ENCODE results near the gene ZNF106. TPM values are rescaled to one million over a fixed set of nuclear protein-coding genes. Genes with fewer than 3 reads are reported as not detected.

Gene ZNF106
- total RNA-seq, 1 experiment from 2014 or later = 58.2 TPM

DNA sequence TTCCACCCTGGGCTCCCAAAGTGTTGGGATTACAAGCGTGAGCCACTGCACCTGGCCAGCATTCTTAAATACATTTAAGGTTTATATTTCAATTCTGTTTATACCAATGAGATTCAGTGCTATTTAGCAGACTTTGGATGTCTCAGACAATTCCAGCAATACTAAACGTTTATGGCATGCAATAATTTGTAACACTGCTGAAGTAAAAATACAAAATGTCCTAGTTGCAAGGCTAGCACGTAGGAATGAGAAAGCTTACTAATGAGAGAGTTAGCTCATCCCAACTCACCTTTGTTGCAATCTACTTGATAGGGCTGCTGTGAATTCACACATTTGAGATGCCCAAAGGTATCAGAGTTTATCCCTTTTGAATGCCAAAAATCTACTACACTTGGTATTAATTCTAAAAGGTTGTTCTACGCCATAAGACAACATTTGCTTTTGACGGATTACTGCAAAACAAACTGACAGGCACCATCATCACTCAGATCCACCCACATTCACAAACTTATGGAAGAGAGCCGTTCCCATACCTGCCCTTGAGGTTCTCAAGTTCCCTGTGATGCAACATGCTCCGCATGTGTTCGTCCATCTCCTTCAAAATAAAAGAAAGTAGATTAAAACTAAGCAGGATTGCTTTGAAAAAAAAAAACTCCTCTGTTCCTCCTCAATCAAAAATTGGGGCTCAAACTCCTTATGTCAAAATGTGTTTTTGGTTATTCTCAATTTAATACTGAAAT, 25.3 kb downstream of the ZNF106 start (continued):
- TF ChIP-seq, protein P1, sequence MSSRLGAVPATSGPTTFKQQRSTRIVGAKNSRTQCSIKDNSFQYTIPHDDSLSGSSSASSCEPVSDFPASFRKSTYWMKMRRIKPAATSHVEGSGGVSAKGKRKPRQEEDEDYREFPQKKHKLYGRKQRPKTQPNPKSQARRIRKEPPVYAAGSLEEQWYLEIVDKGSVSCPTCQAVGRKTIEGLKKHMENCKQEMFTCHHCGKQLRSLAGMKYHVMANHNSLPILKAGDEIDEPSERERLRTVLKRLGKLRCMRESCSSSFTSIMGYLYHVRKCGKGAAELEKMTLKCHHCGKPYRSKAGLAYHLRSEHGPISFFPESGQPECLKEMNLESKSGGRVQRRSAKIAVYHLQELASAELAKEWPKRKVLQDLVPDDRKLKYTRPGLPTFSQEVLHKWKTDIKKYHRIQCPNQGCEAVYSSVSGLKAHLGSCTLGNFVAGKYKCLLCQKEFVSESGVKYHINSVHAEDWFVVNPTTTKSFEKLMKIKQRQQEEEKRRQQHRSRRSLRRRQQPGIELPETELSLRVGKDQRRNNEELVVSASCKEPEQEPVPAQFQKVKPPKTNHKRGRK (CRISPR knock-in tag; IDR thresholded peaks at IDR 0.05; ENCODE audit: borderline replicate concordance) = no peak
- no peak for TF ChIP-seq ZNF232 (CRISPR knock-in tag; IDR thresholded peaks at IDR 0.05)
- no peak for TF ChIP-seq PRRX2 (CRISPR knock-in tag; IDR thresholded peaks at IDR 0.05)
- TF ChIP-seq, protein P2, sequence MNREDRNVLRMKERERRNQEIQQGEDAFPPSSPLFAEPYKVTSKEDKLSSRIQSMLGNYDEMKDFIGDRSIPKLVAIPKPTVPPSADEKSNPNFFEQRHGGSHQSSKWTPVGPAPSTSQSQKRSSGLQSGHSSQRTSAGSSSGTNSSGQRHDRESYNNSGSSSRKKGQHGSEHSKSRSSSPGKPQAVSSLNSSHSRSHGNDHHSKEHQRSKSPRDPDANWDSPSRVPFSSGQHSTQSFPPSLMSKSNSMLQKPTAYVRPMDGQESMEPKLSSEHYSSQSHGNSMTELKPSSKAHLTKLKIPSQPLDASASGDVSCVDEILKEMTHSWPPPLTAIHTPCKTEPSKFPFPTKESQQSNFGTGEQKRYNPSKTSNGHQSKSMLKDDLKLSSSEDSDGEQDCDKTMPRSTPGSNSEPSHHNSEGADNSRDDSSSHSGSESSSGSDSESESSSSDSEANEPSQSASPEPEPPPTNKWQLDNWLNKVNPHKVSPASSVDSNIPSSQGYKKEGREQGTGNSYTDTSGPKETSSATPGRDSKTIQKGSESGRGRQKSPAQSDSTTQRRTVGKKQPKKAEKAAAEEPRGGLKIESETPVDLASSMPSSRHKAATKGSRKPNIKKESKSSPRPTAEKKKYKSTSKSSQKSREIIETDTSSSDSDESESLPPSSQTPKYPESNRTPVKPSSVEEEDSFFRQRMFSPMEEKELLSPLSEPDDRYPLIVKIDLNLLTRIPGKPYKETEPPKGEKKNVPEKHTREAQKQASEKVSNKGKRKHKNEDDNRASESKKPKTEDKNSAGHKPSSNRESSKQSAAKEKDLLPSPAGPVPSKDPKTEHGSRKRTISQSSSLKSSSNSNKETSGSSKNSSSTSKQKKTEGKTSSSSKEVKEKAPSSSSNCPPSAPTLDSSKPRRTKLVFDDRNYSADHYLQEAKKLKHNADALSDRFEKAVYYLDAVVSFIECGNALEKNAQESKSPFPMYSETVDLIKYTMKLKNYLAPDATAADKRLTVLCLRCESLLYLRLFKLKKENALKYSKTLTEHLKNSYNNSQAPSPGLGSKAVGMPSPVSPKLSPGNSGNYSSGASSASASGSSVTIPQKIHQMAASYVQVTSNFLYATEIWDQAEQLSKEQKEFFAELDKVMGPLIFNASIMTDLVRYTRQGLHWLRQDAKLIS (CRISPR knock-in tag; IDR thresholded peaks at IDR 0.05; ENCODE audit: borderline replicate concordance) = no peak
- no peak for TF ChIP-seq ZNF219 (CRISPR knock-in tag; IDR thresholded peaks at IDR 0.05; ENCODE audit: borderline replicate concordance)
- TF ChIP-seq, protein P3, sequence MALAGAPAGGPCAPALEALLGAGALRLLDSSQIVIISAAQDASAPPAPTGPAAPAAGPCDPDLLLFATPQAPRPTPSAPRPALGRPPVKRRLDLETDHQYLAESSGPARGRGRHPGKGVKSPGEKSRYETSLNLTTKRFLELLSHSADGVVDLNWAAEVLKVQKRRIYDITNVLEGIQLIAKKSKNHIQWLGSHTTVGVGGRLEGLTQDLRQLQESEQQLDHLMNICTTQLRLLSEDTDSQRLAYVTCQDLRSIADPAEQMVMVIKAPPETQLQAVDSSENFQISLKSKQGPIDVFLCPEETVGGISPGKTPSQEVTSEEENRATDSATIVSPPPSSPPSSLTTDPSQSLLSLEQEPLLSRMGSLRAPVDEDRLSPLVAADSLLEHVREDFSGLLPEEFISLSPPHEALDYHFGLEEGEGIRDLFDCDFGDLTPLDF (CRISPR knock-in tag; IDR thresholded peaks at IDR 0.05) = no peak
- no peak for TF ChIP-seq ZNF138 (CRISPR knock-in tag; conservative IDR thresholded peaks at IDR 0.05)
- no peak for TF ChIP-seq ZNF317 (CRISPR knock-in tag; IDR thresholded peaks at IDR 0.05; ENCODE audit: borderline replicate concordance, low read depth)
- no peak for TF ChIP-seq ZNF671 (CRISPR knock-in tag; IDR thresholded peaks at IDR 0.05)
- no peak for TF ChIP-seq CREM (CRISPR knock-in tag; IDR thresholded peaks at IDR 0.05)
- TF ChIP-seq, protein P4, sequence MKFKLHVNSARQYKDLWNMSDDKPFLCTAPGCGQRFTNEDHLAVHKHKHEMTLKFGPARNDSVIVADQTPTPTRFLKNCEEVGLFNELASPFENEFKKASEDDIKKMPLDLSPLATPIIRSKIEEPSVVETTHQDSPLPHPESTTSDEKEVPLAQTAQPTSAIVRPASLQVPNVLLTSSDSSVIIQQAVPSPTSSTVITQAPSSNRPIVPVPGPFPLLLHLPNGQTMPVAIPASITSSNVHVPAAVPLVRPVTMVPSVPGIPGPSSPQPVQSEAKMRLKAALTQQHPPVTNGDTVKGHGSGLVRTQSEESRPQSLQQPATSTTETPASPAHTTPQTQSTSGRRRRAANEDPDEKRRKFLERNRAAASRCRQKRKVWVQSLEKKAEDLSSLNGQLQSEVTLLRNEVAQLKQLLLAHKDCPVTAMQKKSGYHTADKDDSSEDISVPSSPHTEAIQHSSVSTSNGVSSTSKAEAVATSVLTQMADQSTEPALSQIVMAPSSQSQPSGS (CRISPR knock-in tag; IDR thresholded peaks at IDR 0.05; ENCODE audit: borderline replicate concordance, low read depth) = no peak
- TF ChIP-seq, protein P5, sequence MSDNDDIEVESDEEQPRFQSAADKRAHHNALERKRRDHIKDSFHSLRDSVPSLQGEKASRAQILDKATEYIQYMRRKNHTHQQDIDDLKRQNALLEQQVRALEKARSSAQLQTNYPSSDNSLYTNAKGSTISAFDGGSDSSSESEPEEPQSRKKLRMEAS (CRISPR knock-in tag; IDR thresholded peaks at IDR 0.05) = no peak
- no peak for TF ChIP-seq JUN (CRISPR knock-in tag; IDR thresholded peaks at IDR 0.05)

DNA sequence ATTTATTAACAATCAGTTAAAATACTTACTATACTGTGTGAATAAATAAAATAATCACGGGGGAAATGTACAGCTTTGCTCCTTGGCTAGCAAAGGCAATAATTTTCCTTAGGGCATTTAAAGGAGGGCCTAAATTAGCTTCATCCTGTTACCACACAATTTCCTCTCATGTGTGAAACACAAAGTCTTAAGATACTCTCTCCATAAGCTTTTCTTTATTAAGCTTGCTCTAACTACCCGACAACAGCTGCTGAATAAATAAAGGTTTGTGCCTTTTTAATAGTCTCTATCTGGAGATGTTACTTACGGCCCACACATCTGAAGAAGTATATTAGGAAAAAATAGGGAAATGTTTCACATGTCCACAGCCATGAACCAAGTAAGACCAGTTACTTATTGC, 29.7 kb downstream of the ZNF106 start:
- Mint-ChIP-seq H3K4me1 (peaks cover 21% of the 10 kb centered on the region), H3K9me3 (no peaks in the 10 kb centered on the region), H3K27me3 (ENCODE audit: low read depth) (no peaks in the 10 kb centered on the region), H3K36me3 (peaks cover 2% of the 10 kb centered on the region; the same call in 1 of the 2 replicates), H3K4me3 (no peak overlapping the region), H3K27ac (no peak overlapping the region)
- DNase-seq (ENCODE audit: low spot score) (no peak), ATAC-seq (no peak)
- ChIA-PET CTCF (interaction anchor here (1.2 kb wide), 1 partner anchor 76 kb away, joined by 3 read pairs; no protein-coding TSS in a partner anchor), POLR2A (no interaction called here)
- TF ChIP-seq SMAD4 (CRISPR knock-in tag; IDR thresholded peaks at IDR 0.05) (no peak), FOXK1 (CRISPR knock-in tag; IDR thresholded peaks at IDR 0.05) (no peak)
